Esophagus squamous epithelium (tissue), 4 donors: ENCODE data around the gene SLITRK2.

Experiments used
- POLR2A ChIP-seq, 4 donors: fragments of 450-650 bp; IDR thresholded peaks; one replicate each; pipeline ENCODE4 v1.6.1; 2017; ENCODE audit warnings: antibody characterized with exemption in 4 of 4, mild to moderate bottlenecking in 4 of 4, moderate library complexity in 3 of 4
- TF ChIP-seq, protein P1 (sequence below), 6 experiments: fragments of 450-650 bp in 4 of 6; fragments of 200-600 bp in 2 of 6; sonication (generic) in 2 of 6; IDR thresholded peaks; one replicate each; pipeline ENCODE4 v1.5.1; 2016 to 2019; ENCODE audit warnings: antibody characterized with exemption in 6 of 6, mild to moderate bottlenecking in 4 of 6, moderate library complexity in 4 of 6

DNA sequence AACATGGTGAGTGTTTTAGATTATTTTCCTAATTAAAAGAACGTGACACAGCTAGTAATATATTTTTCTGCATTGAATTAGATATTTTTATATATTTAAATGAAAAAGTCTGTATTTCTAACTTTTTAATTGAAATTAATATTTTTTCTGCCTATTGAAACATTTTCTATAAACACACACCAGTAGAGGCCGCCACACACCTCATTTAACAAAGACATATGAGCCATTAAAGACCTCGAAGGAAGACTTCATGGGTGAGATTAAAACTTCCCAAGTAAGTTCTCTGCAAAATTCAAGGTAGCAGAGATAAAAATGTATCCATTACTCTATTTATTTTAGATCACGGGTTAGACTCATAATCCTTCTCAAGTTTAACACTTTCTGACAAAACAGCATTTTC is 8.3 kb downstream of the SLITRK2 start:
- TF ChIP-seq, protein P1, sequence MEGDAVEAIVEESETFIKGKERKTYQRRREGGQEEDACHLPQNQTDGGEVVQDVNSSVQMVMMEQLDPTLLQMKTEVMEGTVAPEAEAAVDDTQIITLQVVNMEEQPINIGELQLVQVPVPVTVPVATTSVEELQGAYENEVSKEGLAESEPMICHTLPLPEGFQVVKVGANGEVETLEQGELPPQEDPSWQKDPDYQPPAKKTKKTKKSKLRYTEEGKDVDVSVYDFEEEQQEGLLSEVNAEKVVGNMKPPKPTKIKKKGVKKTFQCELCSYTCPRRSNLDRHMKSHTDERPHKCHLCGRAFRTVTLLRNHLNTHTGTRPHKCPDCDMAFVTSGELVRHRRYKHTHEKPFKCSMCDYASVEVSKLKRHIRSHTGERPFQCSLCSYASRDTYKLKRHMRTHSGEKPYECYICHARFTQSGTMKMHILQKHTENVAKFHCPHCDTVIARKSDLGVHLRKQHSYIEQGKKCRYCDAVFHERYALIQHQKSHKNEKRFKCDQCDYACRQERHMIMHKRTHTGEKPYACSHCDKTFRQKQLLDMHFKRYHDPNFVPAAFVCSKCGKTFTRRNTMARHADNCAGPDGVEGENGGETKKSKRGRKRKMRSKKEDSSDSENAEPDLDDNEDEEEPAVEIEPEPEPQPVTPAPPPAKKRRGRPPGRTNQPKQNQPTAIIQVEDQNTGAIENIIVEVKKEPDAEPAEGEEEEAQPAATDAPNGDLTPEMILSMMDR (IDR thresholded peaks at IDR 0.05) = no peak
- no peak for TF ChIP-seq POLR2A (IDR thresholded peaks at IDR 0.05)
